GM21529 (cell line): ENCODE measurements around the gene ARMC12.

Experiments
- ATAC-seq: cut with Tn5 transposase; IDR thresholded peaks from one replicate; pipeline ENCODE4 v1.9.1; 2021; ENCODE audit not compliant: unreplicated experiment

The ARMC12 gene

GRCh38 chr6:35769211-35769610, 32.4 kb downstream of the ARMC12 start:
- ATAC-seq = no peak

- ATAC-seq = no peak
These were observed 34.5 kb downstream of the ARMC12 start for GRCh38 chr6:35771343-35771627.

GRCh38 chr6:35774116-35774794, 37.4 kb downstream of the ARMC12 start:
- ATAC-seq = no peak

GRCh38 chr6:35775031-35775430, 38.2 kb downstream of the ARMC12 start:
- ATAC-seq = no peak

GRCh38 chr6:35776364-35777215, 39.8 kb downstream of the ARMC12 start, which contains the start of gene CLPSL2:
Gene CLPSL2 (plus strand): TSS chr6:35776598. CDS start chr6:35776619, 21 bp downstream.
- ATAC-seq = no peak

- no peak for ATAC-seq
These were observed 40.7 kb downstream of the ARMC12 start for GRCh38 chr6:35777356-35778102.

DNA sequence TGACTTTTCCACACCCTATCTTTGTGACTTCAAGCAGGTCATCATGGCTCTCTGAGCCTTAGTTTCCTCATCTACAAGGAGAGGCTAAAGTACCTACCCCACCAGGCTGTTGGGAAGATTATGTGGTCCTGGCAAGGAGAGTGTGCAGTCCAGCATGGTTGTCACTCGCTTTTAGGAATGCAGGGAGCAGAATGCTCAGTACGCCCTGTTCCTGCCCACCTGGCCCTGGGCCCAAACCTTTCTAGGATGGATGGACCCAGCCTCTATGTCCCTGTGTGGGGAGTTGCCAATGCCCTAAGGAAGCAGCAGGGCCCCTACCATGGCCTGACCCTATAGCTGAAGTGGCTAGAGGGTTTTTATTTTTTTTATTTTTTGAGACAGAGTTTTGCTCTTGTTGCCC, 41.6 kb downstream of the ARMC12 start:
- no peak for ATAC-seq

DNA sequence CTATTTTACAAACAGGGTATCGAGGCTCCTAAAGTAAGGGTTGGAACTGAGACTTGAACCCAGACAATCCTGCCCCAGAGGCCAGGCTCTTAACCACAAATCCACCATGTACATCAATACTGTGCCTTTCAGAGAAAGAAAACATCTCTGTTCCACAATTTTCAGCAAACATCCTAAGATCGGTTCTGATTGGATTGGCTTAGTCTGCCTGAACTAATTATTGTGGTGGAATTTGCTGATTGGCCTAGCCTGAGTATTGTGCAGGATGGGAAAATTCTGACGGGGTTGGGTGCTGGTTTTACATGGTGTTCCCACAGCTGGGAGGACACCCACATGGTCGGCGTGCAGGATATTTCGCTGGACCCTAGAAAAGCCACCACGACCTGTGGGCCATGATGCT, 43.9 kb downstream of the ARMC12 start, which contains the start of gene CLPSL1:
Gene CLPSL1 (plus strand): TSS at position 301 of the 400 bp plus-strand sequence. CDS start 92 bp downstream, at position 393.
- no peak for ATAC-seq

DNA sequence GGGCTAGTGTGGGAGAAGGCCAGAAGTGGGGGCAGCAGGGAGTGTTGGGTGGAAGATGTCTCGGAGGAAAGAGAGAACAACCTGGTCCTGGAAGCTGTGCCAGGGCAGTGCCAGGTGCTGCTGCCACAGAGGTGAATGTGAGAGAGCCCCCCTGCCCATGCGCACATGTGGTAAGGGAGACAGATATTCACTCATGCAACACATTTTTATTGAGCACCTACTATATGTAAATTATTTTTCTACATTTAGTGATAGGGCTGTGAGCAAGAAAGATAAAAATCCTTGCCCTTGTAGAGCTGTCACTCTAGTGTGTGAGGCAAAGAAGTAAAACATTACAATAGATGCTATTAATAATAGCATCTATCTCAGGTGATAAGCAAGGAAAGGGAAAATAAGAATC, 44.5 kb downstream of the ARMC12 start:
- ATAC-seq = no peak

DNA sequence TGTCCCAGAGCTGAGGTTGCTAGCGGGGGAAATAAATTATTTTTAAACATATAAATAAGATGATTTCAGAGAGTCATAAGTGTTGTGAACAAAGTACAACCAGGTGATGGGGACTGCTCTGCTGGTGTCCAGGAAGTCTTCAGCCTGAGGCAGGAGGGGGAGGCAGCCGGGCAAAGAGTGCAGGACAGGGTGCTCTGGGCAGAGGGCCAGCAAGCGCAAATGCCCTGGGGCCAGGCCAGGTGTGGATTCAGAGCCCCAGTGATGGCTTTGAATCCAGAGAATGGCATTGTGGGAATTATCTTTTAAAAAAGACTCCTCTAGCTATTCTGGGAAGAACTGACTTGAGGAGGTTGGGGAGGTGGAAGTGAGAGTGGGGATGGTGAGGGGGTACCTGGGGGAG, 45.6 kb downstream of the ARMC12 start:
- no peak for ATAC-seq

DNA sequence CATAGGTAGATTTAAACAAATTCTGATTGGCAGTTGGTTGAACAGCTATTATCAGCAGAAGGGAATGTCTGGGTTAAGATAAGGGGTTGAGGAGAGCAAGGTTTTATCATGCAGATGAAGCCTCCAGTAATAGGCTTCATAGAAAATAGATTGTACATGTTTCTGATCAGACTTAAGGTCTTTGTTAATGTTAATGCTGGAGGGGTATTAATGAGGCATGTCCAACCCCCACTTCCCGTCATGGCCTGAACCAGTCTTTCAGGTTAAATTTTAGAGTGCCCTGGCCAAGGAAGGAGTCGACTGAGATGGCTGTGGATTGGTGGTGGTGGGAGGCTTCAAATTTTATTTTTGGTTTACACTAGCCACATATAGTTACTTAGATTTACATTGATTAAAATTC, 47.4 kb downstream of the ARMC12 start:
- ATAC-seq = no peak

- no peak for ATAC-seq
These were observed 49.4 kb downstream of the ARMC12 start for GRCh38 chr6:35786272-35786671.

GRCh38 chr6:35786810-35787209, 50.0 kb downstream of the ARMC12 start:
- no peak for ATAC-seq

DNA sequence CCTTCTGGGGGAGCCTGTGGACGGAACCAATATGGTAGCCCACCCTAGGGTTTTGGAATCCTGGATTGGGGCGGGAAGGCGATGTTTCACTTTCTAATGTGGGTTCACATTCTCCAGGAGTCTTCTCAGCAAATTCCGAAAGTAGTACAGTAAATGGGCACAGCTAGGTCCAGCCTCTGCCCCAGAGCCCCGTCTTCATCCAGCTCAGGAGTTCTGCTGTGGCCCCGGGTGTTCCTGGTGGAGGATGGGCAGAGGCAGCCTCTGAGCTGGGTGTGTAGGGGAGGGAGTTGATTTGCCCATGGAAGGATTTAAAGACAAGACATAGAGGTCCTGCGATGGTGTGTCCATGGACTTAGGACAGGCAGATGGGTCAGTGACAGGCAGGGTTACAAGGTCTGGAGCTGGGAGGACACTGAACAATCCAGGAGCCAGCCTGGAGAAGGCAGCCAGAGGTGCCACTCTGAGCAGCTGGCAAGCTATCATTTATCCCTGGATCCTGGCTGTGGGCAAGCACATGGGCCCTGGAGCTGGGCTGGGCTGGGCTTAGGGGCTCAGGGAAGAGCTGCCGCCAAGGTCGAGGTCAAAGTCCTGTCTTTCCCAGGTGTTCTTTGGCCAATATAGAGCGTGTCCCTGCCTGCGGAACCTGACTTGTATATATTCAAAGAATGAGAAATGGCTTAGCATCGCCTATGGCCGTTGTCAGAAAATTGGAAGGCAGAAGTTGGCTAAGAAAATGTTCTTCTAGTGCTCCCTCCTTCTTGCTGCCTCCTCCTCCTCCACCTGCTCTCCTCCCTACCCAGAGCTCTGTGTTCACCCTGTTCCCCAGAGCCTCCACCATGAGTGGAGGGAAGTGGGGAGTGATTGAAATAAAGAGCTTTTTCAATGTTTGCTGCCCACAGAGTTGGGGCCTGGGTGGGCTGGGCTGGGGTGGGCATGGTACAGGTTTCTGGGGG, 50.7 kb downstream of the ARMC12 start:
- ATAC-seq = no peak

- no peak for ATAC-seq
These were observed 51.7 kb downstream of the ARMC12 start for GRCh38 chr6:35788423-35788982.

DNA sequence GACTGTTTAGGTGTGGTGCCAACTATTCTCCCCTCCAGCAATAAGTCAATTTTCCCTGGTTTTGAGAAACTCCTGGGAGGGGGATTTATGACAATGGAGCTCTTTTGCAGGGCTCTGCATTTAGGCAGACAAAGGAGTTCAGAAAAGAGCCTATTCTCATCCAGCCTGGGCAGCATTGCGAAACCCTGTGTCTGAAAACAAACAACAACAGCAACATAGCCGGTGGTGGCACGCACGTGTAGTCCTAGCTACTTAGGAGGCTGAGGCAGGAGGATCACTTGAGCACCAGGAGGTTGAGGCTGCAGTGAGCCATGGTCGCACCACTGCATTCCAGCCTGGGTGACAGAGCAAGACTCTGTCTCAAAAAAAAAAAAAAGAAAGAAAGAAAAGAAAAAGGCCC, 53.9 kb downstream of the ARMC12 start:
- no peak for ATAC-seq

DNA sequence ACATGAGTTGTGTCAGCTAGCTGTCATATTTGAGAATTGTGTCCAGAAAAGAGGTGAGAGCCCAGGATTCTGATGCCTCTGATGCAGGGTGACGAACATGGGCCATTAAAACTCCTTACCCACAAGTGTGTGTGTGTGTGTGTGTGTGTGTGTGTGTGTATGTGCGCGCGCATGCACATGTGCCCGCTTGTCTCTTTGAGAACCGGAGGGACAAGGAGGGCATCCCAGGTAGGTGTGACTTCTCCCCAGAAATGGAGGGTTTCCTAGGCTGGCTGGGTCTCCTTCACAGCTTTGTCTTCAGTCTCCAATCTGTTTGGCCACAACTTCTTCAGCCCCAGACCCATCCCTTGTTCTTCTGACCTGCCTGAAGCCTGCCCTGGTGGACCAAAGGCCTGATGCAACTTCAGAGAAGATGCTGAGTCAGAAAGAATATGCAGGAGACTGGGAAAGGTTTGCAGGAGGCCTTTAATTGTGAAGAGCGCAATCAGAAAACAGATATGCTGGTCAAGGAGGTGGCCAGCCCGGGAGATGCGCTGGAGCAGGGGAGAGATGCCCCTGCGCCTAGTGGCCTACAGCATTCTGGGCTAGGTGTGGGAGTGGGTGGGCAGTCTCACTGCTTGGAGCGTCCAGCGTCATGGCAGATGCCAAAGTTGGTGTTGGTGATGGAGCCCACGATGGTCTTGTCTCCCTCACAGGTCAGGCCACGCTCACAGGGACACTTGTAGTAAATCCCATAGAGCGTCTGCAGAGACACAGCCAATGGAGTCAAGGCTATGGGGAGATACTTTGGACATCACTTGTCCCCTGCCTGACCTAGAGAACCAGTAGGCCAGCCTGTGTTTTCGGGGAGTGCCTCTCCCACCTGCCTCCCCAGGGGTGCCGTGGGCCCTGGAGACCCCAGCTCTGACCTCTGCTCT, 58.0 kb downstream of the ARMC12 start:
- no peak for ATAC-seq

- ATAC-seq = no peak
These were observed 58.7 kb downstream of the ARMC12 start for GRCh38 chr6:35795453-35796071.

DNA sequence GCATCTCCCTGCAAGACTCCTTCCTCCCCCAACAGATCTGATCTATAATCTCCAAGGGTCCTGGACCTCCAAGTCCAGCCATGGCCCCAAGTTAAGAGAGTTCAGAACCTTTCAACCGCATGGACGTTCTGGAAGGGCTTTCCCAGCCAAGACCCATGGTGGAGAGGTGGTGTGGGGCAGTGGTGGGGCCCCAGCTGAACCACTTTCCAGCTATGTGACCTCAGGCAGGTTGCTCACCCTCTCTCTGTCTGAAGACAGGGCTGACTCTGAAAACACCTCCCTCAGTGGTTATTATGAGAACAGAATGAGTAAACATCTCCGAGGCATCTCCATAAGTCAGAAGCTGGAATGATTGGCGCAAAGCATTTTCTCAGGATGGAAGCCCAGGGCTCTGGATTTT, 59.4 kb downstream of the ARMC12 start:
- no peak for ATAC-seq
